Lower leg skin (tissue), 3 donors: ENCODE measurements around the gene GRAMD2B.

Experiments used
- POLR2A ChIP-seq, 2 donors: fragments of 450-650 bp; IDR thresholded peaks; one replicate each; pipeline ENCODE4 v1.6.1; 2016 to 2017; ENCODE audit warnings: antibody characterized with exemption in 2 of 2, mild to moderate bottlenecking in 1 of 2, moderate library complexity in 1 of 2
- TF ChIP-seq, protein P1 (sequence below), 3 donors: fragments of 450-650 bp; IDR thresholded peaks; one replicate each; pipeline ENCODE4 v1.5.1; 2016; ENCODE audit warnings: antibody characterized with exemption in 3 of 3, mild to moderate bottlenecking in 3 of 3, moderate library complexity in 2 of 3

DNA sequence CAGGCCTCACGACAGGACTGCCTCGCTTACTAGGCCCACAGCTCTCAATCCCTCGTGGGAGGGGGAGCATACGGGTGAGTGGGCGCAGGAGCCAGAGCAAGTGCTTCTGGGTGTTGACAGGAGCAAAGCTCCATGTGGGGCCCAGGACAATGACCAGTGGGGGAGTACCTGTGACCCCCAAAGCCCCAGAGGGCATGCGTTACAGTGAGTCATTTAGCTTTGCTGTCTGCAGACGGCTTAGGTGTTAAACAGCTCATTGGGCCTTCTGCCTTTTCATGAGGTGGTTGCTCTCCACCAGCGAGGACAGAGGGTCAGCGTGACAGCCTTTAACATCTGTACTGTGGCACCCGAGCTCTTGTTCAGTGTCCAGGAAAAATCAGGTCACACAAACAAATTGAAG is 78.2 kb downstream of the GRAMD2B start:
- no peak for TF ChIP-seq POLR2A (IDR thresholded peaks at IDR 0.05)
- TF ChIP-seq, protein P1, sequence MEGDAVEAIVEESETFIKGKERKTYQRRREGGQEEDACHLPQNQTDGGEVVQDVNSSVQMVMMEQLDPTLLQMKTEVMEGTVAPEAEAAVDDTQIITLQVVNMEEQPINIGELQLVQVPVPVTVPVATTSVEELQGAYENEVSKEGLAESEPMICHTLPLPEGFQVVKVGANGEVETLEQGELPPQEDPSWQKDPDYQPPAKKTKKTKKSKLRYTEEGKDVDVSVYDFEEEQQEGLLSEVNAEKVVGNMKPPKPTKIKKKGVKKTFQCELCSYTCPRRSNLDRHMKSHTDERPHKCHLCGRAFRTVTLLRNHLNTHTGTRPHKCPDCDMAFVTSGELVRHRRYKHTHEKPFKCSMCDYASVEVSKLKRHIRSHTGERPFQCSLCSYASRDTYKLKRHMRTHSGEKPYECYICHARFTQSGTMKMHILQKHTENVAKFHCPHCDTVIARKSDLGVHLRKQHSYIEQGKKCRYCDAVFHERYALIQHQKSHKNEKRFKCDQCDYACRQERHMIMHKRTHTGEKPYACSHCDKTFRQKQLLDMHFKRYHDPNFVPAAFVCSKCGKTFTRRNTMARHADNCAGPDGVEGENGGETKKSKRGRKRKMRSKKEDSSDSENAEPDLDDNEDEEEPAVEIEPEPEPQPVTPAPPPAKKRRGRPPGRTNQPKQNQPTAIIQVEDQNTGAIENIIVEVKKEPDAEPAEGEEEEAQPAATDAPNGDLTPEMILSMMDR (IDR thresholded peaks at IDR 0.05) = no peak
